Measurements from ENCODE around the gene GUCY2D.

GUCY2D gene

DNA sequence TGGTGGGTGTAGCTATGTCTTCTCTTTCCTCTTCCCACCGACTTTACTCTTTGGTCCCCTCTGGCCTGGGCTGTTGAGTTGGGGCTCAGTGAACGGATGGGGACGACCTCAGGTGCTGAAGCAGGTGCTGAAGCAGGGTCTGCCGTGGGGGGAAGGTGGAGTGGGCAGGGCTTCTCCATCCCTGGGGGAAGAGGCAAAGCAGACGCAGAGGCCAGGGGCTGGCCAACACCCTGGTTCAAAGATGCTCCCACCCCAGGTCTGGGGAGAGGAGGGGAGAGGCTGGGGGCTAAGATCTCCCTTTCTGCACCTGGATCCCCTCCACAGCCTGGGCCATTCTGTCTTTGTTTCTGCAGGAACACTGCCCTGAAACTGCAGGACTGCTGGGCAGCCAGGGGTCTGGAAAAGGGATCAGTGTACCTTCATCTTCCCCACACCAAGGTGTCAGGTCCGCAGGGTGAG is 62.2 kb downstream of the GUCY2D start:
- TF ChIP-seq, protein P1, sequence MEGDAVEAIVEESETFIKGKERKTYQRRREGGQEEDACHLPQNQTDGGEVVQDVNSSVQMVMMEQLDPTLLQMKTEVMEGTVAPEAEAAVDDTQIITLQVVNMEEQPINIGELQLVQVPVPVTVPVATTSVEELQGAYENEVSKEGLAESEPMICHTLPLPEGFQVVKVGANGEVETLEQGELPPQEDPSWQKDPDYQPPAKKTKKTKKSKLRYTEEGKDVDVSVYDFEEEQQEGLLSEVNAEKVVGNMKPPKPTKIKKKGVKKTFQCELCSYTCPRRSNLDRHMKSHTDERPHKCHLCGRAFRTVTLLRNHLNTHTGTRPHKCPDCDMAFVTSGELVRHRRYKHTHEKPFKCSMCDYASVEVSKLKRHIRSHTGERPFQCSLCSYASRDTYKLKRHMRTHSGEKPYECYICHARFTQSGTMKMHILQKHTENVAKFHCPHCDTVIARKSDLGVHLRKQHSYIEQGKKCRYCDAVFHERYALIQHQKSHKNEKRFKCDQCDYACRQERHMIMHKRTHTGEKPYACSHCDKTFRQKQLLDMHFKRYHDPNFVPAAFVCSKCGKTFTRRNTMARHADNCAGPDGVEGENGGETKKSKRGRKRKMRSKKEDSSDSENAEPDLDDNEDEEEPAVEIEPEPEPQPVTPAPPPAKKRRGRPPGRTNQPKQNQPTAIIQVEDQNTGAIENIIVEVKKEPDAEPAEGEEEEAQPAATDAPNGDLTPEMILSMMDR (IDR thresholded peaks at IDR 0.05), result no peak

DNA sequence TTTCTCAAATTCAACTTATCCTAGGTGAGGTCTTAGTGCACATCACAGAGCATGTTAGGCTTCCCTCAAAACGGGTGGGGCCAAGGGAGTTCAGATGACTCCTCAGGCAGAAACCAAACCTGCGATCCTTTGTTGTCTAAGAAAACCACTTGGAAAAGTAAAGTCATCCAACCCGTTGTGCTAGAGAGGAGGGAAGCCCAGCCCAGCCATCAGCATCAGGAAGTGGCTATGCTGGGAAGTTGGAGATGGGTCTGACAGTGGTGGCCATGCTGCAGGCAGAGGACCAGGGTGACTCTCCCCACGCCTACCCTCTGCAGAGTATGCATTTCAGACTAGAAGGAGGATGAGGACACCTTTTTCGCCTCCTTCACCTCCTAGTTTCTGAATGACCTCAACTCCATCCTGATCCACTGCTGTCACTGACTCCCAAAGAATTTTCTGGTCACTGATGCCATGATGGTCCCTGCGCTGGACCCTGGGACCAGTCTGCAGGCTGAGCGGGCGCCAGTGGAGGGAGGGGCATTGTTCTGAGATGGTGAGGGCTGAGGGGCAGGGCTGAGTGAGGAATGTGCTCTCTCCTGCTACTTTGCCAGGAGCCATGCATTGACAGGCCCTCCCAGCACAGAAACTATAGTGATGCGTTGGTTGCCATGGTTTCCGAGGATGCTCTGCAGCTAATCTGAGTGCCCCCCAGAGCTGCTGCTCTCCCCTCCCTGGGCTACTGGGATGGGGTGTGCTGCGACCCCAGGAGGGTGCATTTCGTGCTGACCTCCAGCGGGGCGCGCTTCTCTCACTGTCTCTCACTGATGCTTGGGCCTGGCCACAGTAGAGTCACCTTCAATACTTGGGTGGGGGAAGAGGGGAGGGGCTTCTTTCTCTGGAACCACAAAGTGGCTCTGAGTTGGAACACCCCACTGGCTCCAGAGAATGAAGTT is 64.7 kb downstream of the GUCY2D start:
- TF ChIP-seq, protein P1 (IDR thresholded peaks at IDR 0.05), result no peak

DNA sequence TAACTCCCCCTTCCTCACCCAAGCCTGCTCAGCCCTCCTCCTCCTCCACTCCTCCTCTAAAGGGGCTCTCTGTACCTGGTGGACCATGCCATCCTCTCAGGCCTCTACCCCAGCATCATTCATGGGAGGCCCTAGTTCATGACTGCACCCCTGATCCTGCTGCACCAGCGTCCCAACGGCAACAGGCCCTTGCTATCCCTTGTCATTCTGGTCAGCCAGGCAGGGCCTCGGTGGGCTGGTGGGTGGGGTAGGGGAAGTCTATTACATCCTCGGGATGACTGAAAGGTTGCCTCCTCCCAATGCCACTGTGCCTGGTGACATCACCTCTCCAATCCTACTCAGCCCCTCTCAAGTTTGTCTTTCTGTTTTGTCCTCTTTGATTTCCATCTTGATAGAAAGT is 65.4 kb downstream of the GUCY2D start:
- TF ChIP-seq, protein P1 (IDR thresholded peaks at IDR 0.05), result no peak

DNA sequence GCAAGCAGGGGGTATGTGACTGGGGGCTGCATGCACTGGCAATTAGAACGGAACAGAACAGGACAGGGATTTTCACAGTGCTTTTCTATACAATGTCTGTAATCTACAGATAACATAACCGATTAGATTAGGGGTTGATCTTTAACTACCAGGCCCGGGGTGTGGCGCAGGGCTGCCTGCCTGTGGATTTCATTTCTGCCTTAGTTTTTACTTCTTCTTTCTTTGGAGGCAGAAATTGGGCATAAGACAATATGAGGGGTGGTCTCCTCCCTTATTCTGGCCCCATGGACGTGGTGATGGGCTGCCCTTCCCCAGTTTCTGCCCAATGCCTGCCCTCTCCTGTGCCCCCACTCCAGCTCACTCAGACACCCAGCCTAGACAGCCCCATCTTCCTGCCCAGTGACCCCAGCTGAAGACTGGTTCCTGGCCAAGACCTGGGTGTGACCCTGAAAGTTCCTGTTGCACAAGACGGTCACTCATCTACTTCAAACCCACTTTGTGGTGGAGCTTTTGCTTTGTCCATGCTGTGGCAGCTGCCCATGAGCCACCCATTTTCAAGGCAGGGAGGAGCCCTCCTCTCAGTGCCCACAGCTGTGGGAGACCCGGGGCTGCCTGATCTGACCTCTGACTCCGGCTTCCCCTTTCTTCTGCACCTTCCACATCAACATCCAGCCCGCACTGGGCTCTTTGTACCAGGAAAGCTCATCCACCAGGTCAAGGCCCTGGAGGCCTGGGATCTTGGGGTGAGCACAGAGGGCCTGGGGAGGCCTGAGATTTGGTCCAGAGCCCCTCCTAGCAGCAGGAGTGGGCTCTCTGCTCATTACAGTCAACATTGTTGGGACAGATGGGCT is 66.5 kb downstream of the GUCY2D start:
- TF ChIP-seq, protein P1 (IDR thresholded peaks at IDR 0.05), result no peak

DNA sequence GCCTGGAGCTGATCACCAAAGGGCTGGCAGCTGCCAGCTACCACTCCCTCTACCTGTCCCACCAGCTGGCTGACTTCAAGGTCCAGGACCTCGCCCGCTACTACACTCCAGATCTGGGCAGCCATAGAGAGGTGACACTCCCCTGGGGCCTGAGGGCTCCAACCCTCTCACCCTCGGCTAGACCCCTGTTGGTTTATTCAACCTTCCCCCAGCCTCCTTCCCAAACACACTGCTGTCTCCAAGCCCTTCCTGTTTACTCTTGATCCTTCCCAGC is 67.1 kb downstream of the GUCY2D start:
- TF ChIP-seq, protein P1 (IDR thresholded peaks at IDR 0.05), result no peak

Measured in LNCAP (cell line).